NCI-H82 (cell line): Measurements from ENCODE around the gene CFAP92.

ENCODE experiments used
- DNase-seq: peaks from one replicate; lab custom pipeline; 2025; lab: John Stamatoyannopoulos, UW

Gene CFAP92

GRCh38 chr3:128993461-128994172 lies at the start of gene CFAP92:
Gene CFAP92, minus strand, starts transcription at chr3:128994076. Its CDS starts 772 bp downstream, at chr3:128993304.
- DNase-seq: peak; percentile 95

DNA sequence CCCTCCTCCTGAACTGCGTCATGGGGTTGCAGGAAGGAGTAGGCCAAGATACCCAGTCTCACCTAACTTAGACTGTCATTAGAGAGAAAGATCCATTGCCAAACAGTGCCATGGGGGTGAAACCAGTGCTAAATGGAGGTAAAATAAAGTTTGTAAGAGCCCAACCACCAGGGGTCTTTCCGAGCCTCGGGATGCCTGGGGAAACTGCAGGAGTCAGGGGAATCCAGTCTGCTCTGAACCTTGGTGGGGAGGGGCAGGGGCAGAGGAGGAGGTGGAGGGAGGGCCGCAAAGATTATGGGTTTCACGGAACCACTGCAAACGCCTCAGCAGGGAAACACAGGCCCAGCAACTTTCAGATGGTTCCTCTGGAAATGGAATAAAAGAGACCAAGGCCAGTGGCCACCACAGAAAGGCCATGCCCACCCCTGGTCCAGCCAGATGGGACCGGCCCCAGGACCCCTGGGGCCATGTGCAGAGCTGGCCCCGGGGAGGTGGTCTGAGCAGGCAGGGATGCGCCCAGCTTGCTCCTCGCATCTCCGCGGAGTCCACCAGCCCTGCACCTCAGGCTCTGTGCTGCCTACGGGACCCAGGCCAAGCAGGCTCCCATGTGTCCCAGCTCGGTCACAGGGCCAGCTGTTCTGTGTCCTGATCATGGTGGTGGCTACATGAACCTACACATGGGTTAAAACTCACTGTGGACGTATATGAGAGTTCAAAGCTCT lies 46.9 kb upstream of the CFAP92 start:
- DNase-seq: no peak

DNA sequence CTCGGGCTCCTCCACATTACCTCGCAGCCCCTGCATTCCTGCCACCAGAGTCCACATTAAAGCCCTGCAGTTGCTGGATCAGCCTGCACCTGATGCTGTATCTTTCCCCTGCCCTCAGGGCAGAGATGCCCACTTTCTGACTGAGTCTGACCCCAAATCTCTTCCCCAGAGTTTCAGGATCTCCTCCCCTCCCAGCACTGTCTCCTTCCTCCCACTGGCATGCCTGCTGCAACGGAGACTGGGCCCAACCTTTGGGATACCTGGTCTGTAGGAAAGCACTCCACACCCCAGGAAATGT lies 46.1 kb upstream of the CFAP92 start:
- no peak for DNase-seq

- DNase-seq: peak; percentile 77
These were observed 45.6 kb upstream of the CFAP92 start for GRCh38 chr3:129039271-129040038.

DNA sequence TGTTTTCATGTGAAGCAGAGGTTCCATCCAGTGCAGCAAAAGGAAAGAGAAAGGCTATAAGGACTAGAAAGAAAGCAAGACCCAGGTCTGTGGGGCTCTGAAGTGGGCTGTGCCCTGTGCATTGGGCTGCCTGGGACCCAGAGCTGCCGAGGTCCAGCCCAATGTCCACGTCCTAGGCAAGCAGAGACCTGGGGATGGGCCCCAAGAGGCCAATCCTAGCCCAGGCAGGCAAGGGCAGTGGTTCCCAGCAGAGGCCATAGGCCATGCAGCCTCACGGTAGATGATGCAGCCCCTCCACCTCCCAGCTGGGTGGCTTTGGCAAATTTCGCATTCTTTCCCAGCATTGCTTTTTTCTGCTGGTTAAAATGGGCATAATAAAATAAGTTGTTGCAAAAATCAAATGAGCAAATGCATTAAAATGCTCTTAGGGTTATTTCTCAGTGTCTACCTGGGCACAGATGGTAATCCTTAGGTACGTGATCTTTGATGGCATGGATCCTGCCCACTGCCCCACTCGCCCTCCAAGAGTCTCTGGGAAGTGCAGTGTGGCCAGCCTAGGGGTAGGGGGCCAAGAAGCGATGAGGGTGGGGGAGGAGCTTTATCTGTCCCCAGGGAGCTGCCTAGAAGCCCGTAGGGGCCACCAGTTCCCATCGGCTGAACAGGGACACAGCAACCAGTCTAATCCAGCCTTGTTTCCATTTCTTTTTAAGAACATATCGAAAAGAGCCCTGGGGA lies 44.4 kb upstream of the CFAP92 start:
- DNase-seq: peak; percentile 23

- DNase-seq: no peak
These were observed 43.2 kb upstream of the CFAP92 start for GRCh38 chr3:129037093-129037419.

- no peak for DNase-seq
These were observed 42.6 kb upstream of the CFAP92 start for GRCh38 chr3:129036222-129037092.

DNA sequence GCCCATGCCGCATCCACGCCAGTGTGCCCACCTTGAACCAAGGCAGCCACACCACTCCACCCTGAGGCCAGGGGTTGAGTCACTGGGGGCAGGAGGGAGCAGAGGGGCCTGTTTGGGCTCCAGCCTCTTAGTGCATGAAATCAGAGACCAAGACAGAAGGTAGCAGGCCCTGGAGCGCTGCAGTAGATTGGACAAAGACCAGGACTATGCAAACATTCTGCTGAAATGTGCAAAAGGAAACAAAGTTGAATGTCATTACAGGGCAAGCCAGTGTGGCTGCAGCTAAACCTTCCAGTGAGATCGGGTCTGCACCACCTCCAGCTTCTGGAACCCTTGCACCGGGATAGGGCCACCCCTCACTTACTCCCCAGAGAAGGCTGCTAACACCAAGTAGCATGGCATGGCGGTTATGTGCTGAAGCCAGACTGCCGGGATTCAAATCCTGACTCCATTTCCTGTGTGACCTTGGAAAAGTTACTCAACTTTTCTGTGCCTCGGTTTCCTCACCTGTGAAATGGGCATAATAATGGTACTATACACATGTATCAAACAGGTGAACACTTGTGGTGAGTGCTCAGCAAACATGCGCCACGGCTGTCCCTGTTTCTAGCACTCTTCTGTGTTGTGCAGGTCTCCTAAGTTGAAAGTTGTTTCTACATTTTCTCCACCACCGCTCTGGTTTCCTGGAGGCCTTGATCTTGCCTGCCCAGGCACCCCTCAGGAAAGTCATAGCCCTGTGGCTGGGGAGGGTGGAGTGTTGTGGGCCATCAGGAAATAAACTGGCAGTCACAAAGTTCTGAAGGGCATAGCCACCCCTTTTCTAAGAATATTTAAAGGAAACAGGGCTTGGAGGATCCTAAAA lies 41.7 kb upstream of the CFAP92 start:
- no peak for DNase-seq

- DNase-seq: peak; percentile 37
These were observed 40.8 kb upstream of the CFAP92 start for GRCh38 chr3:129034642-129035041.

DNA sequence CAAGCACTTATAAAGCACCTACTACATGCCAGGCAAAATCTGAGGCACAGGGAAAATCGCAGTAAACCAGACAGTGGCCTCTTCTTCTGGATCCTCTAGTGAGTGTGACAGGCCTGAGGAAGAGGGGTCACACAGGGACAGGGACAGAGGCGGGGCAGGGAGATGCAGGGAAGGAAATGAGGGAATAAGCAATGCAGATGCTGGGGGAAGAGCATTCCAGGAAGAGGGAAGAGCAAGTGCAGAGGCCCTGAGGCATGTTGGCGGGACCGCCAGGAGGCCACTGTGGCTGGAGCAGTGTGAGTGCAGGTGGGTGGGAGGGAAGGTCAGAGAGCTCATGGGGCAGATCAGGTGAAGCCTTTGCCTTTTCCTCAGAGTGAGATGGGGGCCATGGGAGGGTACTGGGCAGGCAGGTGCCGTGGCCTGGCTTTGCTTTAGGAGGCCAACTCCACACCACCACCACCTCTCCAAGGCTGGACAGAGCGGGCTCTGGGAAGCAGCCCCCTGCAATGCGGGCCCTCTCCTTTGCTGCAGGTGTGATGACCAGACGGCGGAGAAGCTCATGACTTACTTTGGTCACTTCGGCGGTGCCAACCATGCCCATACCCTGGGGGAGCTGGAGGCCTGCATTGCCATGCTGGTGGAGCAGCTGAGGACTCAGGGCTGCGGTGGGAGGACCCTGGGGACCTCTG lies 39.9 kb upstream of the CFAP92 start:
- DNase-seq: no peak

GRCh38 chr3:129033151-129033550 lies 39.3 kb upstream of the CFAP92 start:
- no peak for DNase-seq

DNA sequence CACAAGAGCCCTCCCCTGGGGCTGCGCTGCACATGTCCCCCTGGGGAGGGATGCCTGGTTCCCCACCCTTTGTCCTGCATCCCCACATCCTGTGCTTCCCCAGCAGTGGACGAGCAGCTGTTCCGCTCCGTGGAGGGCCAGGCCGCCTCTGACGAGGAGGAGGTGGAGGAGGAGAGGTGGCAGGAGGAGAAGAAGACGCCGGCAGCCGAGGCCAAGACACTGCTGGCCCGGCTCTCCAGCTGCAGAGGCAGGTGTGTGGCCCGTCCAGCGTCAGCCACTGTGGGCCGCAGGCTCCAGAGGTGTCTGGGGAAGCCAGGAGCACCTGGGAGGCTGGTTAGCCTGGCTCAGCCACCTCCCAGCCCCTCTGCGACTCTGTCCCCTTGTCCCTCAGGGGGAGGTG lies 38.8 kb upstream of the CFAP92 start:
- DNase-seq: no peak

- DNase-seq: no peak
These were observed 37.8 kb upstream of the CFAP92 start for GRCh38 chr3:129031476-129032215.

- no peak for DNase-seq
These were observed 36.7 kb upstream of the CFAP92 start for GRCh38 chr3:129030611-129031010.

DNA sequence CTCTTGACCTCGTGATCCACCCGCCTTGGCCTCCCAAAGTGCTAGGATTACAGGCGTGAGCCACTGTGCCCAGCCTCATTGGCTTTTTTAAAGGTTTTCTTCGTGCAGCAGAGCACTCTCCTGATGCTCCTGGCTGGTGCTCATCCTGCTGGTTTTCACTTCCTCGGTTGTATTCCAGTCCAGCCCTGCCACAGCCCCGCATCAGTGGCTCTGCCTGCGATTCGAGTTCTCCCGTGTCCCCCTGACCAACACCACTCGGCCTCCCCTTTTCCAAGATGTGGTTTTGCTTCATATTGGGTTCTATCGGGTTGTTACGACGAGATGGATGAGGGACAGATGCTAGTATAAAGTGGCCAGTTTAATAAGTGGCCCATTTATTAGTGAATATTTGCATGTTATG lies 35.0 kb upstream of the CFAP92 start:
- DNase-seq: no peak

GRCh38 chr3:129027544-129027880 lies 33.6 kb upstream of the CFAP92 start:
- no peak for DNase-seq

GRCh38 chr3:129026728-129027543 lies 33.1 kb upstream of the CFAP92 start:
- DNase-seq: peak; percentile 96

GRCh38 chr3:129025691-129026435 lies 32.0 kb upstream of the CFAP92 start:
- peak; percentile 56 for DNase-seq
